Activated T-cell treated with anti-CD3 and anti-CD28 coated beads for 48 hours (primary cell): Measurements from ENCODE around the gene KRTAP20-1.

Source experiments
- DNase-seq: peaks from one replicate; pipeline ENCODE4 v3.0.0-alpha.2; 2020; ENCODE audit warnings: low read depth

KRTAP20-1 gene

DNA sequence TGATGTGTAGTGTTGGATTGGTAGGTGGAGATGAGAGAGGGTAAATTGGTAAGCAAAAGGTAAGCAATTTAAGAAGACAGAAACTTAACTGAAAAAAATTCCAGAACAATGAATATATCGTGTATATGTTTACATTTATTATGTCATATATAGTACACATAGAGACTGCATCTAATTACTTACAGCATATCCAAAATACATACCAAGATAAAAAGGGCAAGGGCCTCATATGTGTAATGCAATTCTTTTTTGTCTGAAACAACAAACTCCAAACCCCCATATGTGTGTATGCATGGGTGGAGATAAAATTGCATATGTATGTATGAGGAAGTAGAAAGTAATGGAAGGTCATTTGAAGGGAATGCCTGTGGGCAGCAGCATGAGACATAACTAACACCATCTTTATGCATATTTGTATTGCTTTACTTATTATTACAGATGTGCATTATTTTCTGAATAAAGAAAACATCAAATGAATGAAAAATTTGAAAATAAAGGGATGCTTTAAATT, 30.7 kb downstream of the KRTAP20-1 start:
- DNase-seq, result no peak

- no peak for DNase-seq
These were observed 36.7 kb downstream of the KRTAP20-1 start for GRCh38 chr21:30652891-30653290.
